ENCODE measurements around the gene PGLYRP1. TPM values are rescaled to one million over a fixed set of nuclear protein-coding genes. Genes with fewer than 3 reads are reported as not detected.

PGLYRP1 gene
- total and polyA plus RNA-seq, 2 of the 4 experiments (the other 2 are of a cell fraction): not detected

DNA sequence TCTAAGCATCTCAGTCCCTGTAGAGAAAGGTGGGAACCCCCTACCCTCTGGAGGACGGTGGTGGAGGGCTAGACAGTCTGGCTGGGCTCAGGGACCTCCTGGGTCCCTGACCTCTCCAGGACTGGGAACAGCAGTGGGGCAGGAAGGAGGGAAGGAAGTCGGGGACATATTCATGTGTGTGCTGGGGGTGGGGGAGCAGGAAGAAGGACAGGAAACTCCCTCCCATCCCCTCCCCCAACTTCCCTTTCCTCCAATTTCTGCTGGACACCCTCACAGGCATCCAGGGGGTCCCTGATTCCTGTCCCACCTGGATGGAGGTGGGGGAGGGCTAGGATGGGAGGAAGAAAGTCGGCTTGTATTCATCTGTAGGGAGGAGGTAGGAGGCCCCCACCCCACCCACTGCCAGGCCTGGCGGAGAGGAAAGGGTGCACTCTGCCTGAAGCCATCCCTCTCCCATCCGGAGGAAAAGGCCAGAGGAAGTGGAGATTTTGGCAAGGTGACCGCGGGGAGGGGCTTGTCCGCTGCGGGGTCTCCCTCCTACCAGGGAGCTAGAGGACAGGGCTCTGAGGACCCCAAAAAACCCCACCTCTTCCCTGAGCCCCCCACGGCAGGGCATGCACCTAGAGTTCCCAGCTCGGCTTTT lies 51.5 kb downstream of the PGLYRP1 start:
- Histone ChIP-seq H4K8ac (ENCODE audit: low read depth in 2 of 2, low read length in 2 of 2) (no peak overlapping the region), H3K4ac (ENCODE audit: low read depth, low read length) (no peak overlapping the region), H3K23ac (ENCODE audit: low read depth, low read length) (no peak overlapping the region), H2AFZ (replicated peaks; ENCODE audit: low read length, poor library complexity) (no peak overlapping the region), H3K79me1 (ENCODE audit: low read depth in 1 of 2, low read length in 2 of 2) (no peaks in the 10 kb centered on the region), H3K4me2 (ENCODE audit: low read depth, low read length) (no peak overlapping the region), H3K27ac (ENCODE audit: insufficient read depth, low read length) (no peak overlapping the region), H4K20me1 (ENCODE audit: insufficient read depth, low read length) (no peaks in the 10 kb centered on the region), H3K9me1 (ENCODE audit: insufficient read depth, low read length) (0 out of 2 replicates have a peak, but pooled peaks cover 2% of the 10 kb centered on the region), H2BK120ac (ENCODE audit: low read depth, low read length) (no peak overlapping the region), H3K4me1 (ENCODE audit: control insufficient read depth, insufficient read depth, low read length) (no peaks in the 10 kb centered on the region), H2BK20ac (ENCODE audit: low read depth, low read length) (no peak overlapping the region), H2AK9ac (replicated peaks; ENCODE audit: low read depth, low read length, poor library complexity) (no peak overlapping the region), H3K9ac (ENCODE audit: low read depth, low read length) (no peak overlapping the region), H4K91ac (ENCODE audit: insufficient read depth, low read depth, low read length) (no peak overlapping the region), H2BK15ac (ENCODE audit: low read depth, low read length) (no peak overlapping the region), H3K36me3 (ENCODE audit: control insufficient read depth, insufficient read depth, low read length) (no peaks in the 10 kb centered on the region), H3K18ac (ENCODE audit: low read depth, low read length) (no peak overlapping the region), H3K4me3 (ENCODE audit: insufficient read depth, low read depth, low read length) (no peak overlapping the region), H2BK5ac (ENCODE audit: low read depth, low read length, poor library complexity, severe bottlenecking) (no peak overlapping the region), H3K56ac (ENCODE audit: extremely low read depth, insufficient read depth, low read length) (no peak overlapping the region), H2AK5ac (ENCODE audit: low read depth, low read length) (no peak overlapping the region), H4K5ac (ENCODE audit: low read depth, low read length) (no peak overlapping the region), H3K14ac (replicated peaks; ENCODE audit: low read depth, low read length) (no peak overlapping the region), H3K27me3 (ENCODE audit: control insufficient read depth, insufficient read depth, low read length) (peaks cover 68% of the 10 kb centered on the region), H3K9me3 (ENCODE audit: control insufficient read depth, insufficient read depth, low read length) (peaks cover 4% of the 10 kb centered on the region; the same call in 1 of the 2 replicates)
- intact Hi-C loops (cut with micrococcal nuclease) (no loop called here), in situ Hi-C loops (cut with MboI; ENCODE audit: low sequenced_read_pairs) (no loop called here), dilution Hi-C loops (cut with HindIII; ENCODE audit: low sequenced_read_pairs, unreplicated experiment) (no loop called here)
- ATAC-seq (ENCODE audit: low read depth): no peak
- ChIA-PET POLR2A (ENCODE audit: unreplicated experiment) (no interaction called here), CTCF (no interaction called here)
- no TSS peak for BruUV-seq (replicated peaks)
- no peak for DNase-seq
- 19% methylated on average over 2 of the region's 11 CpGs; no CpG with 5 or more reads in 1 of the 2 experiments for WGBS, 2 experiments (ENCODE audit: extremely low coverage in 2 of 2, insufficient read length in 1 of 2)
- TF ChIP-seq SMC3 (IDR thresholded peaks at IDR 0.05; ENCODE audit: low read depth, low read length) (no peak), RFX5 (IDR thresholded peaks at IDR 0.05; ENCODE audit: low read depth, low read length) (no peak)
